NCI-H1930 (cell line): ENCODE data around the gene SLC8A2.

ENCODE experiments used
- DNase-seq, 2 experiments: peaks; one replicate each; lab custom pipeline; 2025; lab: John Stamatoyannopoulos, UW

The SLC8A2 gene

GRCh38 chr19:47430041-47430802, 41.5 kb downstream of the SLC8A2 start:
- no peak for DNase-seq

- DNase-seq, result no peak
Observed at GRCh38 chr19:47429140-47429793, 42.4 kb downstream of the SLC8A2 start.

GRCh38 chr19:47428177-47428894, 43.4 kb downstream of the SLC8A2 start:
- DNase-seq, result peak; percentile 96 to 99

- peak; percentile 69 to 80 for DNase-seq
Observed at GRCh38 chr19:47427241-47428176, 44.2 kb downstream of the SLC8A2 start.

- DNase-seq, result no peak
Observed at GRCh38 chr19:47423203-47423882, 48.4 kb downstream of the SLC8A2 start.

- DNase-seq, result no peak
Observed at GRCh38 chr19:47422417-47423163, 49.1 kb downstream of the SLC8A2 start.

- peak; percentile 44 to 48 for DNase-seq
Observed at GRCh38 chr19:47421844-47422395, 49.8 kb downstream of the SLC8A2 start.

GRCh38 chr19:47421244-47421786, 50.4 kb downstream of the SLC8A2 start:
- DNase-seq, result no peak

GRCh38 chr19:47419789-47420188, 51.9 kb downstream of the SLC8A2 start:
- no peak for DNase-seq

- DNase-seq, result no peak
Observed at GRCh38 chr19:47419030-47419783, 52.5 kb downstream of the SLC8A2 start, which contains the start of gene MEIS3. TSS of gene MEIS3 (minus strand) at chr19:47419527. CDS start at chr19:47419081, 446 bp downstream.

- DNase-seq, result no peak
Observed at GRCh38 chr19:47418692-47419029, 53.0 kb downstream of the SLC8A2 start.

GRCh38 chr19:47417746-47418691, 53.7 kb downstream of the SLC8A2 start:
- DNase-seq, result no peak

- DNase-seq, result no peak
Observed at GRCh38 chr19:47417107-47417745, 54.5 kb downstream of the SLC8A2 start.

GRCh38 chr19:47416643-47416985, 55.1 kb downstream of the SLC8A2 start:
- DNase-seq, result no peak

- no peak for DNase-seq
Observed at GRCh38 chr19:47415953-47416642, 55.6 kb downstream of the SLC8A2 start.

GRCh38 chr19:47414469-47414868, 57.2 kb downstream of the SLC8A2 start:
- DNase-seq, result no peak

- no peak for DNase-seq
Observed at GRCh38 chr19:47413941-47414340, 57.8 kb downstream of the SLC8A2 start.
